Measurements from ENCODE around the gene SASH1.

The SASH1 gene

GRCh38 chr6:148426317-148426977 lies 83.8 kb downstream of the SASH1 start:
- peaks cover 4% of the 10 kb centered on the region for H3K27me3 ChIP-seq (ENCODE audit: insufficient read depth, low read length, poor library complexity)
- H3K4me2 ChIP-seq (ENCODE audit: insufficient read depth, low read length) = no peak overlapping the region
- H3K4me1 ChIP-seq (ENCODE audit: insufficient read depth, low read length) = no peaks in the 10 kb centered on the region
- no peak overlapping the region for H3K9ac ChIP-seq (ENCODE audit: low read depth, low read length)
- H2AFZ ChIP-seq (ENCODE audit: low read depth, low read length) = no peak overlapping the region
- H4K20me1 ChIP-seq (ENCODE audit: insufficient read depth, low read length) = 0 out of 2 replicates have a peak, but pooled peaks cover 2% of the 10 kb centered on the region
- no peaks in the 10 kb centered on the region for H3K36me3 ChIP-seq (ENCODE audit: insufficient read depth, low read length)
- no peaks in the 10 kb centered on the region for H3K79me2 ChIP-seq (ENCODE audit: insufficient read depth, low read length)
- DNase-seq (no peak), ATAC-seq (ENCODE audit: insufficient read depth, low read depth) (no peak)
- H3K9me3 ChIP-seq (ENCODE audit: insufficient read depth, low read length, severe bottlenecking) = no peaks in the 10 kb centered on the region
- TF ChIP-seq CTCF (IDR thresholded peaks at IDR 0.05; ENCODE audit: borderline replicate concordance, extremely low read depth, low read length, poor library complexity, severe bottlenecking) = no peak
- no peak for TF ChIP-seq EZH2 (IDR thresholded peaks at IDR 0.05; ENCODE audit: borderline replicate concordance, low read depth, low read length, severe bottlenecking)
- no peak overlapping the region for H3K27ac ChIP-seq (ENCODE audit: low read length)
- H3K4me3 ChIP-seq (ENCODE audit: low read depth in 1 of 2, low read length in 2 of 2) = no peak overlapping the region

DNA sequence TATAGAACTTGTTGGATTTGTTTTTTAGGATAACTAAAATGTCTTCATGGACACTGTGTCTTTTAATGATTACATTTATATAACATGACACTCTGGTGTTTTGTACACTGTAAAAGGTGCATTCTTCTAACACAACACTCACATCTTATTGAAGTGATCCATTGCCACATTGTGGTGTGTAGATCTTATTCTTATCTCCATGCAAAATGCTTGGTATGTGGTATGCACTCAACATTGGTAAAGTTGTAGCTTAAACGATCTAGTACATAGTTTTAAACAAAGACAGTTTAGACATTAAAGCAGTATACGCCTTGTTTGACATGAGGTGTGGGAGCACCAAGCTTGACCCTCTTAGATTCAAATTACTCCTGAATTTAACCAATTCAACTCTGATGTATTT lies 84.7 kb downstream of the SASH1 start:
- ATAC-seq (ENCODE audit: insufficient read depth, low read depth) (no peak), DNase-seq (no peak)
- no peaks in the 10 kb centered on the region for H3K36me3 ChIP-seq (ENCODE audit: insufficient read depth, low read length)
- H3K4me1 ChIP-seq (ENCODE audit: insufficient read depth, low read length) = no peaks in the 10 kb centered on the region
- no peak overlapping the region for H2AFZ ChIP-seq (ENCODE audit: low read depth, low read length)
- no peak overlapping the region for H3K4me3 ChIP-seq (ENCODE audit: low read depth in 1 of 2, low read length in 2 of 2)
- 0 out of 2 replicates have a peak, but pooled peaks cover 2% of the 10 kb centered on the region for H4K20me1 ChIP-seq (ENCODE audit: insufficient read depth, low read length)
- TF ChIP-seq CTCF (IDR thresholded peaks at IDR 0.05; ENCODE audit: borderline replicate concordance, extremely low read depth, low read length, poor library complexity, severe bottlenecking) (no peak), EZH2 (IDR thresholded peaks at IDR 0.05; ENCODE audit: borderline replicate concordance, low read depth, low read length, severe bottlenecking) (no peak)
- H3K79me2 ChIP-seq (ENCODE audit: insufficient read depth, low read length) = no peaks in the 10 kb centered on the region
- no peaks in the 10 kb centered on the region for H3K27me3 ChIP-seq (ENCODE audit: insufficient read depth, low read length, poor library complexity)
- no peaks in the 10 kb centered on the region for H3K9me3 ChIP-seq (ENCODE audit: insufficient read depth, low read length, severe bottlenecking)
- no peak overlapping the region for H3K4me2 ChIP-seq (ENCODE audit: insufficient read depth, low read length)
- H3K9ac ChIP-seq (ENCODE audit: low read depth, low read length) = no peak overlapping the region
- no peak overlapping the region for H3K27ac ChIP-seq (ENCODE audit: low read length)

GRCh38 chr6:148429423-148429822 lies 86.8 kb downstream of the SASH1 start:
- no peak overlapping the region for H3K9ac ChIP-seq (ENCODE audit: low read depth, low read length)
- ATAC-seq (ENCODE audit: insufficient read depth, low read depth) = no peak

More at GRCh38 chr6:148429423-148429822, 86.8 kb downstream of the SASH1 start:
- H2AFZ ChIP-seq (ENCODE audit: low read depth, low read length) = no peak overlapping the region
- no peak for DNase-seq
- no peaks in the 10 kb centered on the region for H3K4me1 ChIP-seq (ENCODE audit: insufficient read depth, low read length)
- no peaks in the 10 kb centered on the region for H3K9me3 ChIP-seq (ENCODE audit: insufficient read depth, low read length, severe bottlenecking)
- H4K20me1 ChIP-seq (ENCODE audit: insufficient read depth, low read length) = 0 out of 2 replicates have a peak, but pooled peaks cover 2% of the 10 kb centered on the region
- H3K36me3 ChIP-seq (ENCODE audit: insufficient read depth, low read length) = no peaks in the 10 kb centered on the region
- H3K27me3 ChIP-seq (ENCODE audit: insufficient read depth, low read length, poor library complexity) = no peaks in the 10 kb centered on the region
- no peak overlapping the region for H3K27ac ChIP-seq (ENCODE audit: low read length)
- no peak overlapping the region for H3K4me3 ChIP-seq (ENCODE audit: low read depth in 1 of 2, low read length in 2 of 2)
- H3K79me2 ChIP-seq (ENCODE audit: insufficient read depth, low read length) = no peaks in the 10 kb centered on the region
- TF ChIP-seq EZH2 (IDR thresholded peaks at IDR 0.05; ENCODE audit: borderline replicate concordance, low read depth, low read length, severe bottlenecking) (no peak), CTCF (IDR thresholded peaks at IDR 0.05; ENCODE audit: borderline replicate concordance, extremely low read depth, low read length, poor library complexity, severe bottlenecking) (no peak)
- H3K4me2 ChIP-seq (ENCODE audit: insufficient read depth, low read length) = no peak overlapping the region
